Measurements from ENCODE around the gene UBAC1. TPM values are rescaled to one million over a fixed set of nuclear protein-coding genes. Genes with fewer than 3 reads are reported as not detected.

The UBAC1 gene
- total RNA-seq, 1 donor from 2014 or later, result 30.1 TPM

DNA sequence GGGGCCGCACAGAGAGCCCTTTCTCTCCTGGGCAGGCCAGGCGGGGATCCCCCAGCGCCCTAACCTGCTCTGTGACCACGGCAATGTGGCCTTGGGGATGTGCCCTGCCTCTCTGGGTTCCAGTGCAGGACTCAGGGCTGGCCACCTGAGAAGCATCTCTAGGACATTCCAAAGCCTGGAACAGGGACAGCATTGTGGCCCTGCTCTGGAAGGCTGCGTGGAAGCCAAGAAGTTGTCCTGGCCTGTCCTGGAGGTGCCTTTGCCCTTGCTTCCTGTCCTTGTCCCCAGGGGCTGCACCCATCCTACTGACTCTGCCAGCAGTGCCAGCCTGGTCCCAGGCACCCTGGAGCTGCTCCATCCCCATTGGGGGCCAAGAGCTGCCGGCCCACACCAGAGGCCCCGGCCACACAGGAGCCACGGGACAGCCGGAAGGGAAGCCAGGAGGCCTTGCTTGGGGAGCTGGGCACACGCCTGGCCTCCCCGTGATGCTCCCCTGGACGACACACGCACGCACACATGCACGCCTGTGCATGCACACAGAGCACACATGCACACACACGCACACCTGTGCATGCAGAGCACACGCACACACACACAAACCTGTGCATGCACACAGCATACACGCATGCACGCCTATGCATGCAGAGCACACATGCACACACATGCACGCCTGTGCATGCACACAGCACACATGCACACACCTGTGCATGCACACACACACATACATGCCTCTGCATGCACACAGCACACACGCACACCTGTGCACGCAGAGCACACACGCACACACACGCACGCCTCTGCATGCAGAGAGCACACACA, 33.8 kb downstream of the UBAC1 start:
- Histone ChIP-seq H3K9me3 (no peaks in the 10 kb centered on the region), H3K27ac (no peak overlapping the region), H3K27me3 (no peaks in the 10 kb centered on the region), H3K36me3 (peaks cover 2% of the 10 kb centered on the region), H3K4me1 (no peaks in the 10 kb centered on the region), H3K4me3 (no peak overlapping the region)
- TF ChIP-seq, protein P1, sequence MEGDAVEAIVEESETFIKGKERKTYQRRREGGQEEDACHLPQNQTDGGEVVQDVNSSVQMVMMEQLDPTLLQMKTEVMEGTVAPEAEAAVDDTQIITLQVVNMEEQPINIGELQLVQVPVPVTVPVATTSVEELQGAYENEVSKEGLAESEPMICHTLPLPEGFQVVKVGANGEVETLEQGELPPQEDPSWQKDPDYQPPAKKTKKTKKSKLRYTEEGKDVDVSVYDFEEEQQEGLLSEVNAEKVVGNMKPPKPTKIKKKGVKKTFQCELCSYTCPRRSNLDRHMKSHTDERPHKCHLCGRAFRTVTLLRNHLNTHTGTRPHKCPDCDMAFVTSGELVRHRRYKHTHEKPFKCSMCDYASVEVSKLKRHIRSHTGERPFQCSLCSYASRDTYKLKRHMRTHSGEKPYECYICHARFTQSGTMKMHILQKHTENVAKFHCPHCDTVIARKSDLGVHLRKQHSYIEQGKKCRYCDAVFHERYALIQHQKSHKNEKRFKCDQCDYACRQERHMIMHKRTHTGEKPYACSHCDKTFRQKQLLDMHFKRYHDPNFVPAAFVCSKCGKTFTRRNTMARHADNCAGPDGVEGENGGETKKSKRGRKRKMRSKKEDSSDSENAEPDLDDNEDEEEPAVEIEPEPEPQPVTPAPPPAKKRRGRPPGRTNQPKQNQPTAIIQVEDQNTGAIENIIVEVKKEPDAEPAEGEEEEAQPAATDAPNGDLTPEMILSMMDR (IDR thresholded peaks at IDR 0.05), result no peak
- DNase-seq, result no peak
- ATAC-seq, result peak; percentile 2
- intact Hi-C loops (cut with DNase I), result no loop called here

DNA sequence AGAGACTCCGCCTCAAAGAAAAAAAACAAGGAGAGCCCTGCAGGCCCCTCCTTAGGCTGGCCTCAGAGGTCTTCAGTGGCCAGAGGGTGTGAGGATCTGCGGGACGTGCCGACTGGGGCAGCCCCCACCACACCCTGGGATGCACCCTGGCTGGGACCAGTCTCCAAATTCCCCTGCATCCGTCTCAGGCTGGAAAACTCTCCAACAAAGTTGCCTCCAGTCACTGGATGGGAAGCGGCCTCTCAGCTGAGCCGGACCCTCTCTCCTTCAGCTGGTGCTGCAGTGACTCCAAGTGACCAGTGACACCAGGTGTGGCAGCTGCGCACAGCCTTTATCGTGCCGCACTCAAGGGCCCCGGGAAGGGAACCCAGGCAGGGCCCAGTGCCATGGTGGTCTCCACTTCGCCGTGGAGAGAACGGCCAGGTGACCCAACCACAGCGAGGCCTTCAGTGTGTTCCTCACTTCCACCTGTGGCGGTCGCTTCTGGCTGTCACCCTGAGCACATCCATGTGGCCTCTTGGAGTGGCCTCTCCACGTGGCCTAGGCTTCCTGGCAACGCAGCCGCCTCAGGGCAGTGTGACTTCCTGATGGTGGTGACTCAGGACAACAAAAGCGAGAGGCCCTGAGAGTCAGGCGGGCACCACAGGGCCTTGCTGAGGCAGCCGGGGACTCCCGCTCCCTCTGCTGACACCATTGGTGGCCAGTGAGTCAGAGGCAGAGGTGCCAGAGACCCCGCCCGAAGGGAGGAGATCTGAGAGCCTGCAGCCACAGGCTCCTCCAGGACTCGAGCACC, 34.6 kb downstream of the UBAC1 start:
- H3K4me1 ChIP-seq, result no peaks in the 10 kb centered on the region
- peak; percentile 72 for DNase-seq
- intact Hi-C loops (cut with DNase I), result no loop called here

DNA sequence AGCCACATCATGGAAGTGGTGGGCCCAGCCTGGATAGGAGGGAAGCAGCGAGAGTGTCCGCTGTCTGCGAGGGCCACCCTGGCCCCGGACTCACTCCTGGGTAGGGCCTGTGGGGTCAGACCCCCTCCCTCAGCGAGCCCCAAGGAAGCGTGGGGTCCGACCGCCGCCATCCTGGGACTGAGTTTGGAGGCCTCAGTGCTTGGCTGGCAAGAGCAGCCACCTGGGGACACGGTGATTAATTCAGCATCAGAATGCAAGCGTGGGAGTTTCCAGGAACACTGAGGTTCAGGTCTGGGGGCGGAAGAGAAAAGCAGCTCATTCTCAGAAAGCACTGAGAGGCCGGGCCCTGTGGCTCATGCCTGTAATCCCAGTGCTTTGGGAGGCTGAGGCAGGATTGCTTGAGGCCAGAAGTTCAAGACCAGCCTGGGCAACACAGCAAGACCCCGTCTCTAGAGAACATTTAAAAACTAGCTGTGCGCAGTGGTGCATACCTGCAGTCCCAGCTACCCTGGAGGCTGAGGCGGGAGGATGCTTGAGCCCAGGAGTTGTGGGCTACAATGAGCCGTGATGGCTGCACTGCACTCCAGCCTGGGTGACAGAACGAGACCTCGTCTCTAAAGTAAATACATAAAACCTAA, 35.6 kb downstream of the UBAC1 start:
- TF ChIP-seq, protein P1 (IDR thresholded peaks at IDR 0.05), result no peak
- Histone ChIP-seq H3K4me3 (no peak overlapping the region), H3K9me3 (no peaks in the 10 kb centered on the region), H3K4me1 (no peaks in the 10 kb centered on the region), H3K27me3 (no peaks in the 10 kb centered on the region), H3K27ac (no peak overlapping the region), H3K36me3 (no peaks in the 10 kb centered on the region)
- ATAC-seq (no peak), DNase-seq (peak; percentile 59)
- intact Hi-C loops (cut with DNase I), result no loop called here

More for the DNA sequence above, 34.6 kb downstream of the UBAC1 start:
- H3K4me3 ChIP-seq, result no peak overlapping the region
- H3K9me3 ChIP-seq, result no peaks in the 10 kb centered on the region
- TF ChIP-seq, protein P1 (IDR thresholded peaks at IDR 0.05), result no peak
- no peaks in the 10 kb centered on the region for H3K36me3 ChIP-seq
- peak; percentile 79 for ATAC-seq
- no peaks in the 10 kb centered on the region for H3K27me3 ChIP-seq
- no peak overlapping the region for H3K27ac ChIP-seq

DNA sequence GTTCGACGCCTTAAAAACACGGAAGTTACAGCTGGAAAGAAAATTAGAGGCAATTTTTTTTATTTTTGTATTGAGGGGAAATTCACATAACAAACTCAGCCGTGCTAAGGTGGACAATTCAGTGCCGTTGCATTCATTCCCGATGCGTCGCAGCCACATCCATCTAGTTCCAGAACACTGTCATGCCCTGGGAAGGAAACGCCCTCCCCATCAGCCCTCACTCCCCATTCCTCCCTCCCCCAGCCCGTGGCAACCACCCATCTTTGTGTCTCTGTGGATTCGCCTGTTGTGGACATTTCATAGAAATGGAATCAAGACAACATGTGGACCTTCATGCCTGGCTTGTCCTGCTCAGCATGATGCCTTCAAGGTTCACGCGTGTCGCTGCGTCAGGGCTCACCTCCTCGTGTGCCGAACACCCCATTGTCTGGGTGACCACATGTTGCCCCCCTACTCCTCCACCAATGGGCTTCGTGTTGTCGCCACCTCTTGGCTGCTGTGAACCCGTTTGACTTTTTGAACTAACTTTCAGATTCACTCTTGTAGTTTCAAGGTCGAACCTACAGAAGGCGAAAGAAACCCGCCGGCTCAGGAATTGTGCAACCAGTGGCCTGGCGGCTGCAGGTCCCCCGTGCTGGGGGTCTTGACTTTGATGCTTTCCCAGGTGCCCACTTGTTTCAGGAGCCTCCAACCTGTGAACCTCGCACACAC, 36.4 kb downstream of the UBAC1 start:
- Histone ChIP-seq H3K9me3 (no peaks in the 10 kb centered on the region), H3K4me3 (no peak overlapping the region), H3K27ac (no peak overlapping the region), H3K4me1 (no peaks in the 10 kb centered on the region), H3K27me3 (no peaks in the 10 kb centered on the region), H3K36me3 (no peaks in the 10 kb centered on the region)
- ATAC-seq, result no peak
- intact Hi-C loops (cut with DNase I), result no loop called here
- TF ChIP-seq, protein P1 (IDR thresholded peaks at IDR 0.05), result no peak
- DNase-seq, result no peak

DNA sequence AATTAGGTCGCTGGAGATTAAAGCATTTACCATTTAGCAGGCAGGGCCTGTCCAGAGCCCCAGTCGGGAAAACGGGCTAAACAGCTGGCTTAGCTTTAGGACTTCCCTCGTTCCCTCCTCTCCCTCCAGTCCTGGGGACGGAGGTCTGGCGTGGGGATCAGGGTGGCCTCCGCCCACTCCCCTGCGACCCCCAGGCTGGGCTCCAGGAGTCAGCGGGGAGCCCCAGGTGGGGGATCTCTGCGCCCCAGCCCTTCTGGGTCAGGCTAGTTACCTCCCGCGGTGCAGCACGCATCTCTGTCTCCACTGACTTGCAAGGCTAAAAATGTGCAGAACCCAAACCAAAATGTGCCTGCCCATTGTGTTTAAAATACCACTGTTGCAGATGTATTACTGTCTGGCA, 37.7 kb downstream of the UBAC1 start:
- Histone ChIP-seq H3K27ac (no peak overlapping the region), H3K36me3 (no peaks in the 10 kb centered on the region), H3K9me3 (peaks cover 5% of the 10 kb centered on the region), H3K4me1 (no peaks in the 10 kb centered on the region), H3K27me3 (no peaks in the 10 kb centered on the region), H3K4me3 (no peak overlapping the region)
- ATAC-seq, result no peak
- intact Hi-C loops (cut with DNase I), result no loop called here
- TF ChIP-seq, protein P1 (IDR thresholded peaks at IDR 0.05), result no peak
- DNase-seq, result no peak
